GM04503 (cell line): Measurements from ENCODE around the gene INHBE.
"Not testable (repeated sequence)": the region's sequence is repeated elsewhere in the genome, so short reads cannot be mapped to it uniquely, and the experiment has no call there.

Experiments used
- DNase-seq: peaks from one replicate; pipeline ENCODE4 v3.0.0-alpha.2; 2012; ENCODE audit warnings: low read depth

INHBE gene

GRCh38 chr12:57441846-57442427, 13.2 kb upstream of the INHBE start:
- DNase-seq: no peak

GRCh38 chr12:57444337-57444736, 10.8 kb upstream of the INHBE start:
- not testable (repeated sequence) for DNase-seq

GRCh38 chr12:57444744-57445143, 10.4 kb upstream of the INHBE start:
- DNase-seq: no peak

- DNase-seq: no peak
These were observed 8.7 kb upstream of the INHBE start for GRCh38 chr12:57446292-57446960.

- no peak for DNase-seq
These were observed 6.4 kb upstream of the INHBE start for GRCh38 chr12:57448669-57449068.

- DNase-seq: no peak
These were observed 5.7 kb upstream of the INHBE start for GRCh38 chr12:57449375-57449774.

GRCh38 chr12:57450057-57450456, 5.0 kb upstream of the INHBE start:
- DNase-seq: no peak

- no peak for DNase-seq
These were observed 3.8 kb upstream of the INHBE start for GRCh38 chr12:57451233-57451778.

GRCh38 chr12:57452181-57452936, 2.7 kb upstream of the INHBE start:
- peak; percentile 66 for DNase-seq

- no peak for DNase-seq
These were observed 2.1 kb upstream of the INHBE start for GRCh38 chr12:57452937-57453509.

GRCh38 chr12:57454213-57454565, 918 bp upstream of the INHBE start:
- DNase-seq: no peak

- no peak for DNase-seq
These were observed 452 bp downstream of the INHBE start for GRCh38 chr12:57455374-57456144.

GRCh38 chr12:57456145-57456700, 1.1 kb downstream of the INHBE start:
- DNase-seq: no peak

- DNase-seq: no peak
These were observed 1.8 kb downstream of the INHBE start for GRCh38 chr12:57456737-57457490.

GRCh38 chr12:57458665-57459054, 3.6 kb downstream of the INHBE start:
- no peak for DNase-seq

GRCh38 chr12:57459055-57459749, 4.1 kb downstream of the INHBE start:
- DNase-seq: peak; percentile 75

- no peak for DNase-seq
These were observed 4.8 kb downstream of the INHBE start, which contains the start of gene GLI1 for GRCh38 chr12:57459750-57460467. TSS of gene GLI1 (plus strand) at chr12:57459785. CDS start at chr12:57463692, 3,907 bp downstream.

GRCh38 chr12:57460468-57460784, 5.3 kb downstream of the INHBE start:
- DNase-seq: no peak

GRCh38 chr12:57460841-57461275, 5.8 kb downstream of the INHBE start:
- no peak for DNase-seq
